Liver (tissue), 3 donors: ENCODE data around the gene IGLL5.

Experiments used
- CTCF ChIP-seq: fragments of 150-350 bp; IDR thresholded peaks from 2 replicates; pipeline ENCODE4 v1.5.1; 2017; ENCODE audit warnings: improper control_type of control experiment, low read depth, low read length; ENCODE audit not compliant: missing input control
- FOXA2 ChIP-seq: IDR thresholded peaks from 2 replicates; pipeline ENCODE4 v1.6.1; 2016; ENCODE audit warnings: antibody characterized with exemption
- GABPA ChIP-seq, 2 donors: IDR thresholded peaks in 1 of 2; conservative IDR thresholded peaks in 1 of 2; 2 replicates each; pipeline ENCODE4 v1.6.1; 2016; ENCODE audit warnings: antibody characterized with exemption in 2 of 2, mild to moderate bottlenecking in 1 of 2, moderate library complexity in 1 of 2
- RAD21 ChIP-seq, 2 donors: IDR thresholded peaks; 2 replicates each; pipeline ENCODE4 v1.6.1; 2016; ENCODE audit warnings: antibody characterized with exemption in 2 of 2, mild to moderate bottlenecking in 2 of 2
- REST ChIP-seq: IDR thresholded peaks from 2 replicates; pipeline ENCODE4 v1.6.1; 2016; ENCODE audit warnings: antibody characterized with exemption, mild to moderate bottlenecking
- RXRA ChIP-seq, 2 donors: IDR thresholded peaks; 2 replicates each; pipeline ENCODE4 v1.6.1; 2017 to 2018; ENCODE audit warnings: antibody characterized with exemption in 2 of 2, mild to moderate bottlenecking in 1 of 2
- TAF1 ChIP-seq: conservative IDR thresholded peaks from 2 replicates; pipeline ENCODE4 v1.6.1; 2016; ENCODE audit warnings: antibody characterized with exemption, mild to moderate bottlenecking
- YY1 ChIP-seq: IDR thresholded peaks from 2 replicates; pipeline ENCODE4 v1.6.1; 2016; ENCODE audit warnings: antibody characterized with exemption, mild to moderate bottlenecking
- ZBTB33 ChIP-seq: IDR thresholded peaks from 2 replicates; pipeline ENCODE4 v1.6.1; 2016; ENCODE audit warnings: antibody characterized with exemption
- TF ChIP-seq, protein P1 (sequence below): IDR thresholded peaks from 2 replicates; pipeline ENCODE4 v1.6.1; 2016; ENCODE audit warnings: antibody characterized with exemption
- donor health status: healthy.
- donor health status: healthy.

GRCh38 chr22:22937894-22938480, 50.4 kb downstream of the IGLL5 start:
- no peak for TF ChIP-seq RAD21 (IDR thresholded peaks at IDR 0.05)
- no peak for TF ChIP-seq CTCF
- no peak for TF ChIP-seq RXRA (IDR thresholded peaks at IDR 0.05)
- TF ChIP-seq YY1: no peak
- no peak for TF ChIP-seq REST
- TF ChIP-seq TAF1: no peak
- TF ChIP-seq GABPA (IDR thresholded peaks at IDR 0.05 in 1 of 2, conservative IDR thresholded peaks at IDR 0.05 in 1 of 2): no peak
- TF ChIP-seq, protein P1, sequence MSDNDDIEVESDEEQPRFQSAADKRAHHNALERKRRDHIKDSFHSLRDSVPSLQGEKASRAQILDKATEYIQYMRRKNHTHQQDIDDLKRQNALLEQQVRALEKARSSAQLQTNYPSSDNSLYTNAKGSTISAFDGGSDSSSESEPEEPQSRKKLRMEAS: no peak
- no peak for TF ChIP-seq FOXA2
- TF ChIP-seq ZBTB33: no peak
